WTC11 (cell line): ENCODE results near the gene SHOX. TPM values are rescaled to one million over a fixed set of nuclear protein-coding genes. Genes with fewer than 3 reads are reported as not detected.

ENCODE experiments used
- ATAC-seq: fragments of 200-7000 bp; cut with Tn5 transposase; 2 replicates; pipeline ENCODE4 v1.10.0; 2021; ENCODE audit warnings: mild to moderate bottlenecking, moderate library complexity
- CTCF ChIA-PET: fragments of 300-600 bp; sonication (Branson Sonifier 250); formaldehyde crosslinking; loops from one replicate; lab custom pipeline; 2021; ENCODE audit warnings: antibody characterized with exemption; lab: Charles Lee
- POLR2A ChIA-PET: fragments of 350-600 bp; sonication (Branson Sonifier 250); formaldehyde crosslinking; loops from one replicate; lab custom pipeline; 2021; ENCODE audit warnings: antibody characterized with exemption; lab: Charles Lee
- DNase-seq: peaks from one replicate; pipeline ENCODE4 v3.0.0; 2021; ENCODE audit warnings: low spot score
- H3K27ac Mint-ChIP-seq: 2 replicates; pipeline ENCODE4 v1.8.0; 2021; ENCODE audit warnings: mixed read lengths
- H3K27me3 Mint-ChIP-seq: 2 replicates; pipeline ENCODE4 v1.8.0; 2021; ENCODE audit warnings: low read depth, mild to moderate bottlenecking, moderate library complexity, mixed read lengths
- H3K36me3 Mint-ChIP-seq: 2 replicates; pipeline ENCODE4 v1.8.0; 2021; ENCODE audit warnings: mixed read lengths
- H3K4me1 Mint-ChIP-seq: 2 replicates; pipeline ENCODE4 v1.8.0; 2022; ENCODE audit warnings: mixed read lengths
- H3K4me3 Mint-ChIP-seq: 2 replicates; pipeline ENCODE4 v1.8.0; 2021; ENCODE audit warnings: mild to moderate bottlenecking, moderate library complexity, mixed read lengths
- H3K9me3 Mint-ChIP-seq: 2 replicates; pipeline ENCODE4 v1.8.0; 2021; ENCODE audit warnings: mixed read lengths
- ELF4 ChIP-seq: sonication (generic); formaldehyde crosslinking; IDR thresholded peaks from 2 replicates; pipeline ENCODE4 v1.8.1; 2022; ENCODE audit warnings: low read depth, mild to moderate bottlenecking, moderate library complexity, missing genetic modification reagents
- ESRRA ChIP-seq: sonication (generic); formaldehyde crosslinking; IDR thresholded peaks from 2 replicates; pipeline ENCODE4 v1.8.1; 2022; ENCODE audit warnings: mild to moderate bottlenecking, missing genetic modification reagents, borderline replicate concordance
- FOXJ3 ChIP-seq: sonication (generic); formaldehyde crosslinking; IDR thresholded peaks from 2 replicates; pipeline ENCODE4 v1.9.0; 2021; ENCODE audit warnings: missing genetic modification reagents, mild to moderate bottlenecking, borderline replicate concordance
- FOXP4 ChIP-seq: sonication (generic); formaldehyde crosslinking; IDR thresholded peaks from 2 replicates; pipeline ENCODE4 v1.8.0; 2022; ENCODE audit warnings: mild to moderate bottlenecking, missing genetic modification reagents
- GABPB1 ChIP-seq: sonication (generic); formaldehyde crosslinking; IDR thresholded peaks from 2 replicates; pipeline ENCODE4 v1.8.1; 2023; ENCODE audit warnings: mild to moderate bottlenecking, missing genetic modification reagents
- HMGA2 ChIP-seq: fragments of 250-450 bp; sonication (Bioruptor Pico); IDR thresholded peaks from 2 replicates; pipeline ENCODE4 v1.4.0; 2021; ENCODE audit warnings: mild to moderate bottlenecking, moderate library complexity
- JUN ChIP-seq: sonication (generic); formaldehyde crosslinking; IDR thresholded peaks from 2 replicates; pipeline ENCODE4 v1.8.0; 2023; ENCODE audit warnings: mild to moderate bottlenecking, missing genetic modification reagents
- RELA ChIP-seq: sonication (generic); formaldehyde crosslinking; IDR thresholded peaks from 2 replicates; pipeline ENCODE4 v1.8.1; 2022; ENCODE audit warnings: missing genetic modification reagents, mild to moderate bottlenecking, borderline replicate concordance
- RORB ChIP-seq: fragments of 250-450 bp; sonication (Bioruptor Pico); IDR thresholded peaks from 2 replicates; pipeline ENCODE4 v1.9.0; 2021; ENCODE audit warnings: mild to moderate bottlenecking
- SP1 ChIP-seq: sonication (generic); formaldehyde crosslinking; conservative IDR thresholded peaks from 2 replicates; pipeline ENCODE4 v1.8.1; 2022; ENCODE audit warnings: missing genetic modification reagents
- ZNF121 ChIP-seq: sonication (generic); formaldehyde crosslinking; IDR thresholded peaks from 2 replicates; pipeline ENCODE4 v1.8.0; 2023; ENCODE audit warnings: missing genetic modification reagents
- total RNA-seq: library from RNA; stranded (reverse); gene quantifications from 3 replicates; pipeline ENCODE4 v1.2.3, GENCODE V29; 2021
- TF ChIP-seq, protein P1 (sequence below): fragments of 250-450 bp; sonication (Bioruptor Pico); IDR thresholded peaks from 2 replicates; pipeline ENCODE4 v1.9.0; 2021; ENCODE audit warnings: mild to moderate bottlenecking
- TF ChIP-seq, protein P2 (sequence below): sonication (generic); formaldehyde crosslinking; IDR thresholded peaks from 2 replicates; pipeline ENCODE4 v1.8.1; 2022; ENCODE audit warnings: mild to moderate bottlenecking, moderate library complexity, missing genetic modification reagents
- TF ChIP-seq, protein P3 (sequence below): sonication (generic); formaldehyde crosslinking; IDR thresholded peaks from 2 replicates; pipeline ENCODE4 v1.8.0; 2022; ENCODE audit warnings: mild to moderate bottlenecking, missing genetic modification reagents
- TF ChIP-seq, protein P4 (sequence below): sonication (generic); formaldehyde crosslinking; IDR thresholded peaks from 2 replicates; pipeline ENCODE4 v1.8.0; 2023; ENCODE audit warnings: missing genetic modification reagents
- TF ChIP-seq, protein P5 (sequence below): fragments of 250-450 bp; sonication (Bioruptor Pico); IDR thresholded peaks from 2 replicates; pipeline ENCODE4 v1.9.0; 2021; ENCODE audit warnings: mild to moderate bottlenecking, borderline replicate concordance

SHOX gene
- total RNA-seq, 1 experiment from 2014 or later, result 0.09 TPM

DNA sequence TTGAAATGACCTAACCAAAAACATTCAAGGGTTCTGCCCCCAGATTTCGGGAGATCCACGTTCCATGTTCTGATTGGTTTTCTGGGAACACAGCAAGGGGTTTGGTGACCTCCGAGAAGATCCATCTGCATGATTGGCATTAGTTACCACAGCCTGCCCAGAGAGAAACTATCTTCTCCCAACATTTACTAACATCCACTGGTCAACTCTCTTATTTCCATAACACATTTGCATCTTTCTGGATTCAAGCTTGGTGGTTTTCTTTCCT is 15.6 kb downstream of the SHOX start (continued):
- TF ChIP-seq, protein P1, sequence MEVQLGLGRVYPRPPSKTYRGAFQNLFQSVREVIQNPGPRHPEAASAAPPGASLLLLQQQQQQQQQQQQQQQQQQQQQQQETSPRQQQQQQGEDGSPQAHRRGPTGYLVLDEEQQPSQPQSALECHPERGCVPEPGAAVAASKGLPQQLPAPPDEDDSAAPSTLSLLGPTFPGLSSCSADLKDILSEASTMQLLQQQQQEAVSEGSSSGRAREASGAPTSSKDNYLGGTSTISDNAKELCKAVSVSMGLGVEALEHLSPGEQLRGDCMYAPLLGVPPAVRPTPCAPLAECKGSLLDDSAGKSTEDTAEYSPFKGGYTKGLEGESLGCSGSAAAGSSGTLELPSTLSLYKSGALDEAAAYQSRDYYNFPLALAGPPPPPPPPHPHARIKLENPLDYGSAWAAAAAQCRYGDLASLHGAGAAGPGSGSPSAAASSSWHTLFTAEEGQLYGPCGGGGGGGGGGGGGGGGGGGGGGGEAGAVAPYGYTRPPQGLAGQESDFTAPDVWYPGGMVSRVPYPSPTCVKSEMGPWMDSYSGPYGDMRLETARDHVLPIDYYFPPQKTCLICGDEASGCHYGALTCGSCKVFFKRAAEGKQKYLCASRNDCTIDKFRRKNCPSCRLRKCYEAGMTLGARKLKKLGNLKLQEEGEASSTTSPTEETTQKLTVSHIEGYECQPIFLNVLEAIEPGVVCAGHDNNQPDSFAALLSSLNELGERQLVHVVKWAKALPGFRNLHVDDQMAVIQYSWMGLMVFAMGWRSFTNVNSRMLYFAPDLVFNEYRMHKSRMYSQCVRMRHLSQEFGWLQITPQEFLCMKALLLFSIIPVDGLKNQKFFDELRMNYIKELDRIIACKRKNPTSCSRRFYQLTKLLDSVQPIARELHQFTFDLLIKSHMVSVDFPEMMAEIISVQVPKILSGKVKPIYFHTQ (CRISPR knock-in tag), result no peak
- TF ChIP-seq ELF4 (CRISPR knock-in tag) (no peak), ZNF121 (CRISPR knock-in tag) (no peak), ESRRA (CRISPR knock-in tag) (no peak), GABPB1 (CRISPR knock-in tag) (no peak), RELA (CRISPR knock-in tag) (no peak), JUN (no peak), FOXP4 (CRISPR knock-in tag) (no peak), SP1 (CRISPR knock-in tag) (no peak), RORB (no peak), HMGA2 (CRISPR knock-in tag) (no peak)
- TF ChIP-seq, protein P2, sequence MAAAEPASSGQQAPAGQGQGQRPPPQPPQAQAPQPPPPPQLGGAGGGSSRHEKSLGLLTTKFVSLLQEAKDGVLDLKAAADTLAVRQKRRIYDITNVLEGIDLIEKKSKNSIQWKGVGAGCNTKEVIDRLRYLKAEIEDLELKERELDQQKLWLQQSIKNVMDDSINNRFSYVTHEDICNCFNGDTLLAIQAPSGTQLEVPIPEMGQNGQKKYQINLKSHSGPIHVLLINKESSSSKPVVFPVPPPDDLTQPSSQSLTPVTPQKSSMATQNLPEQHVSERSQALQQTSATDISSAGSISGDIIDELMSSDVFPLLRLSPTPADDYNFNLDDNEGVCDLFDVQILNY, result no peak
- TF ChIP-seq, protein P3, sequence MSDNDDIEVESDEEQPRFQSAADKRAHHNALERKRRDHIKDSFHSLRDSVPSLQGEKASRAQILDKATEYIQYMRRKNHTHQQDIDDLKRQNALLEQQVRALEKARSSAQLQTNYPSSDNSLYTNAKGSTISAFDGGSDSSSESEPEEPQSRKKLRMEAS (CRISPR knock-in tag), result no peak

DNA sequence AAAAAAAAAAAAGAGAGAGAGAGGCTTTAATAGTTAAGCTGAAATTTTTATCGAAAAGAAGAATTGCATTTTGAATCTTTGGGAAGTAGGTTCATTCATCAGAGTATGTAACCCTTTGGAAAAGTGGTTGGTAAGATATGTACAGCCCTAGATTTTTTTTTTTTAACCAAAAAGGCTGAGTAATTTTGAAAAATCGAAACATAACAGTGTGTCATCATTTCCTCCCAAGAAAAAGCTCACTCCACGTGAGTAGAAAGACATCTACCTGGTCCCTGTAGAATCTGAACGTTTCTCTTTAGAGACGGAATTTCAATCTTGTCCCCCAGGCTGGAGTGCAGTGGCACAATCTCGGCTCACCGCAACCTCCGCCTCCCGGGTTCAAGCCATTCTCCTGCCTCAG is 16.2 kb downstream of the SHOX start:
- Mint-ChIP-seq H3K4me3 (no peak overlapping the region), H3K4me1 (peaks cover 13% of the 10 kb centered on the region; the same call in 1 of the 2 replicates), H3K36me3 (no peaks in the 10 kb centered on the region), H3K27me3 (peaks cover 58% of the 10 kb centered on the region), H3K27ac (no peak overlapping the region), H3K9me3 (no peaks in the 10 kb centered on the region)
- CTCF ChIA-PET, result no interaction called here
- ATAC-seq (no peak), DNase-seq (no peak)
- TF ChIP-seq FOXJ3, result no peak
- TF ChIP-seq, protein P1 (CRISPR knock-in tag), result no peak
- TF ChIP-seq, protein P4, sequence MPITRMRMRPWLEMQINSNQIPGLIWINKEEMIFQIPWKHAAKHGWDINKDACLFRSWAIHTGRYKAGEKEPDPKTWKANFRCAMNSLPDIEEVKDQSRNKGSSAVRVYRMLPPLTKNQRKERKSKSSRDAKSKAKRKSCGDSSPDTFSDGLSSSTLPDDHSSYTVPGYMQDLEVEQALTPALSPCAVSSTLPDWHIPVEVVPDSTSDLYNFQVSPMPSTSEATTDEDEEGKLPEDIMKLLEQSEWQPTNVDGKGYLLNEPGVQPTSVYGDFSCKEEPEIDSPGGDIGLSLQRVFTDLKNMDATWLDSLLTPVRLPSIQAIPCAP (CRISPR knock-in tag), result no peak
- TF ChIP-seq, protein P5, sequence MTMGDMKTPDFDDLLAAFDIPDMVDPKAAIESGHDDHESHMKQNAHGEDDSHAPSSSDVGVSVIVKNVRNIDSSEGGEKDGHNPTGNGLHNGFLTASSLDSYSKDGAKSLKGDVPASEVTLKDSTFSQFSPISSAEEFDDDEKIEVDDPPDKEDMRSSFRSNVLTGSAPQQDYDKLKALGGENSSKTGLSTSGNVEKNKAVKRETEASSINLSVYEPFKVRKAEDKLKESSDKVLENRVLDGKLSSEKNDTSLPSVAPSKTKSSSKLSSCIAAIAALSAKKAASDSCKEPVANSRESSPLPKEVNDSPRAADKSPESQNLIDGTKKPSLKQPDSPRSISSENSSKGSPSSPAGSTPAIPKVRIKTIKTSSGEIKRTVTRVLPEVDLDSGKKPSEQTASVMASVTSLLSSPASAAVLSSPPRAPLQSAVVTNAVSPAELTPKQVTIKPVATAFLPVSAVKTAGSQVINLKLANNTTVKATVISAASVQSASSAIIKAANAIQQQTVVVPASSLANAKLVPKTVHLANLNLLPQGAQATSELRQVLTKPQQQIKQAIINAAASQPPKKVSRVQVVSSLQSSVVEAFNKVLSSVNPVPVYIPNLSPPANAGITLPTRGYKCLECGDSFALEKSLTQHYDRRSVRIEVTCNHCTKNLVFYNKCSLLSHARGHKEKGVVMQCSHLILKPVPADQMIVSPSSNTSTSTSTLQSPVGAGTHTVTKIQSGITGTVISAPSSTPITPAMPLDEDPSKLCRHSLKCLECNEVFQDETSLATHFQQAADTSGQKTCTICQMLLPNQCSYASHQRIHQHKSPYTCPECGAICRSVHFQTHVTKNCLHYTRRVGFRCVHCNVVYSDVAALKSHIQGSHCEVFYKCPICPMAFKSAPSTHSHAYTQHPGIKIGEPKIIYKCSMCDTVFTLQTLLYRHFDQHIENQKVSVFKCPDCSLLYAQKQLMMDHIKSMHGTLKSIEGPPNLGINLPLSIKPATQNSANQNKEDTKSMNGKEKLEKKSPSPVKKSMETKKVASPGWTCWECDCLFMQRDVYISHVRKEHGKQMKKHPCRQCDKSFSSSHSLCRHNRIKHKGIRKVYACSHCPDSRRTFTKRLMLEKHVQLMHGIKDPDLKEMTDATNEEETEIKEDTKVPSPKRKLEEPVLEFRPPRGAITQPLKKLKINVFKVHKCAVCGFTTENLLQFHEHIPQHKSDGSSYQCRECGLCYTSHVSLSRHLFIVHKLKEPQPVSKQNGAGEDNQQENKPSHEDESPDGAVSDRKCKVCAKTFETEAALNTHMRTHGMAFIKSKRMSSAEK (CRISPR knock-in tag), result no peak
- POLR2A ChIA-PET, result no interaction called here
